Endothelial cell of umbilical vein (primary cell): ENCODE data around the gene ATXN1.

Experiments
- EZH2 ChIP-seq: IDR thresholded peaks from 2 replicates; pipeline ENCODE4 v1.6.1; 2012; ENCODE audit warnings: borderline replicate concordance, low read depth, mild to moderate bottlenecking, moderate library complexity, low read length, inconsistent platforms; ENCODE audit not compliant: severe bottlenecking
- FOS ChIP-seq: IDR thresholded peaks from 2 replicates; pipeline ENCODE4 v1.6.1; 2011; ENCODE audit warnings: mild to moderate bottlenecking, low read length, moderate library complexity, borderline replicate concordance; ENCODE audit not compliant: insufficient read depth
- MAX ChIP-seq: IDR thresholded peaks from 2 replicates; pipeline ENCODE4 v1.6.1; 2011; ENCODE audit not compliant: insufficient read depth, insufficient read length
- POLR2A ChIP-seq: IDR thresholded peaks from 2 replicates; pipeline ENCODE4 v1.6.1; 2012; ENCODE audit warnings: low read depth, mild to moderate bottlenecking, control low read depth, low read length
- POLR2AphosphoS5 ChIP-seq: IDR thresholded peaks from 2 replicates; pipeline ENCODE4 v1.6.1; 2012; ENCODE audit warnings: low read depth, mild to moderate bottlenecking, control low read depth, low read length, moderate library complexity; ENCODE audit not compliant: insufficient read depth
- TF ChIP-seq, protein P1 (sequence below), 2 donors: IDR thresholded peaks; 1 replicate in 1 of 2; 2 replicates in 1 of 2; pipeline ENCODE4 v1.5.1; 2011; ENCODE audit warnings: low read length in 2 of 2, mild to moderate bottlenecking in 2 of 2, moderate library complexity in 2 of 2, control low read depth in 1 of 2, inconsistent platforms in 1 of 2, low read depth in 1 of 2; ENCODE audit not compliant: insufficient read depth in 1 of 2; ENCODE audit errors: extremely low read depth in 1 of 2

- no peak for TF ChIP-seq FOS
- TF ChIP-seq, protein P1, sequence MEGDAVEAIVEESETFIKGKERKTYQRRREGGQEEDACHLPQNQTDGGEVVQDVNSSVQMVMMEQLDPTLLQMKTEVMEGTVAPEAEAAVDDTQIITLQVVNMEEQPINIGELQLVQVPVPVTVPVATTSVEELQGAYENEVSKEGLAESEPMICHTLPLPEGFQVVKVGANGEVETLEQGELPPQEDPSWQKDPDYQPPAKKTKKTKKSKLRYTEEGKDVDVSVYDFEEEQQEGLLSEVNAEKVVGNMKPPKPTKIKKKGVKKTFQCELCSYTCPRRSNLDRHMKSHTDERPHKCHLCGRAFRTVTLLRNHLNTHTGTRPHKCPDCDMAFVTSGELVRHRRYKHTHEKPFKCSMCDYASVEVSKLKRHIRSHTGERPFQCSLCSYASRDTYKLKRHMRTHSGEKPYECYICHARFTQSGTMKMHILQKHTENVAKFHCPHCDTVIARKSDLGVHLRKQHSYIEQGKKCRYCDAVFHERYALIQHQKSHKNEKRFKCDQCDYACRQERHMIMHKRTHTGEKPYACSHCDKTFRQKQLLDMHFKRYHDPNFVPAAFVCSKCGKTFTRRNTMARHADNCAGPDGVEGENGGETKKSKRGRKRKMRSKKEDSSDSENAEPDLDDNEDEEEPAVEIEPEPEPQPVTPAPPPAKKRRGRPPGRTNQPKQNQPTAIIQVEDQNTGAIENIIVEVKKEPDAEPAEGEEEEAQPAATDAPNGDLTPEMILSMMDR (IDR thresholded peaks at IDR 0.05; ENCODE audit: extremely low read depth in 1 of 2, insufficient read depth in 1 of 2, low read depth in 1 of 2, low read length in 2 of 2), result no peak
- no peak for TF ChIP-seq POLR2A
- no peak for TF ChIP-seq POLR2AphosphoS5
- no peak for TF ChIP-seq MAX
- TF ChIP-seq EZH2, result no peak
These were observed 131.1 kb downstream of the ATXN1 start for GRCh38 chr6:16630026-16630643.
